ENCODE results near the gene AGK. TPM values are rescaled to one million over a fixed set of nuclear protein-coding genes. Genes with fewer than 3 reads are reported as not detected.
"Not testable (repeated sequence)": the region's sequence is repeated elsewhere in the genome, so short reads cannot be mapped to it uniquely, and the experiment has no call there.

AGK gene
- total RNA-seq, 1 experiment from 2014 or later, result 35.4 TPM

GRCh38 chr7:141549582-141549981 is 1.6 kb upstream of the AGK start:
- CTCF ChIA-PET, result interaction anchor here (1.4 to 4.8 kb wide), 3 partner anchors 8 to 101 kb away, joined by 4 to 32 read pairs (median 5); no protein-coding TSS in a partner anchor
- H3K27me3 Mint-ChIP-seq (ENCODE audit: insufficient read depth, unreplicated experiment), result no peaks in the 10 kb centered on the region

GRCh38 chr7:141550386-141551093 is 670 bp upstream of the AGK start:
- intact Hi-C loops (cut with micrococcal nuclease), result loop anchor here (5.0 to 10.0 kb wide), 2 partner anchors 186 to 187 kb away; partner anchors contain the start of gene SSBP1
- Mint-ChIP-seq H3K9me3 (ENCODE audit: unreplicated experiment) (peaks cover 6% of the 10 kb centered on the region), H3K27me3 (ENCODE audit: insufficient read depth, unreplicated experiment) (no peaks in the 10 kb centered on the region), H3K4me1 (ENCODE audit: insufficient read depth, unreplicated experiment) (peaks cover 19% of the 10 kb centered on the region), H3K27ac (ENCODE audit: low read depth, unreplicated experiment) (peak overlapping the region; percentile 72), H3K4me3 (ENCODE audit: unreplicated experiment) (peak overlapping the region; percentile 85), H3K36me3 (ENCODE audit: insufficient read depth, unreplicated experiment) (peaks cover 4% of the 10 kb centered on the region)
- DNase-seq (ENCODE audit: unreplicated experiment), result peak; percentile 7
- BruUV-seq (replicated peaks), result no TSS peak
- CTCF ChIA-PET, result interaction anchor here (0.6 to 4.8 kb wide), 8 partner anchors 9 to 740 kb away, joined by 3 to 32 read pairs (median 4); no protein-coding TSS in a partner anchor
- TF ChIP-seq, protein P1, sequence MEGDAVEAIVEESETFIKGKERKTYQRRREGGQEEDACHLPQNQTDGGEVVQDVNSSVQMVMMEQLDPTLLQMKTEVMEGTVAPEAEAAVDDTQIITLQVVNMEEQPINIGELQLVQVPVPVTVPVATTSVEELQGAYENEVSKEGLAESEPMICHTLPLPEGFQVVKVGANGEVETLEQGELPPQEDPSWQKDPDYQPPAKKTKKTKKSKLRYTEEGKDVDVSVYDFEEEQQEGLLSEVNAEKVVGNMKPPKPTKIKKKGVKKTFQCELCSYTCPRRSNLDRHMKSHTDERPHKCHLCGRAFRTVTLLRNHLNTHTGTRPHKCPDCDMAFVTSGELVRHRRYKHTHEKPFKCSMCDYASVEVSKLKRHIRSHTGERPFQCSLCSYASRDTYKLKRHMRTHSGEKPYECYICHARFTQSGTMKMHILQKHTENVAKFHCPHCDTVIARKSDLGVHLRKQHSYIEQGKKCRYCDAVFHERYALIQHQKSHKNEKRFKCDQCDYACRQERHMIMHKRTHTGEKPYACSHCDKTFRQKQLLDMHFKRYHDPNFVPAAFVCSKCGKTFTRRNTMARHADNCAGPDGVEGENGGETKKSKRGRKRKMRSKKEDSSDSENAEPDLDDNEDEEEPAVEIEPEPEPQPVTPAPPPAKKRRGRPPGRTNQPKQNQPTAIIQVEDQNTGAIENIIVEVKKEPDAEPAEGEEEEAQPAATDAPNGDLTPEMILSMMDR (IDR thresholded peaks at IDR 0.05; ENCODE audit: unreplicated experiment), result no peak
- POLR2A ChIA-PET, result interaction anchor here (1.0 to 1.6 kb wide), 4 partner anchors 66 to 536 kb away, joined by 3 to 6 read pairs (median 4); partner anchors contain the start of genes MRPS33 and SSBP1

More at GRCh38 chr7:141549582-141549981, 1.6 kb upstream of the AGK start:
- peaks cover 3% of the 10 kb centered on the region for H3K36me3 Mint-ChIP-seq (ENCODE audit: insufficient read depth, unreplicated experiment)
- intact Hi-C loops (cut with micrococcal nuclease), result no loop called here
- H3K27ac Mint-ChIP-seq (ENCODE audit: low read depth, unreplicated experiment), result no peak overlapping the region
- TF ChIP-seq, protein P1 (IDR thresholded peaks at IDR 0.05; ENCODE audit: unreplicated experiment), result no peak
- BruUV-seq (replicated peaks), result no TSS peak
- no peak for DNase-seq (ENCODE audit: unreplicated experiment)
- H3K4me3 Mint-ChIP-seq (ENCODE audit: unreplicated experiment), result no peak overlapping the region
- POLR2A ChIA-PET, result interaction anchor here (1.3 kb wide), 1 partner anchor 189 kb away, joined by 6 read pairs; the partner anchor contains the start of gene SSBP1
- peaks cover 19% of the 10 kb centered on the region for H3K4me1 Mint-ChIP-seq (ENCODE audit: insufficient read depth, unreplicated experiment)
- H3K9me3 Mint-ChIP-seq (ENCODE audit: unreplicated experiment), result peaks cover 6% of the 10 kb centered on the region

GRCh38 chr7:141551782-141552181 is 572 bp downstream of the AGK start:
- TF ChIP-seq, protein P1 (IDR thresholded peaks at IDR 0.05; ENCODE audit: unreplicated experiment), result no peak
- ChIA-PET CTCF (interaction anchor here (1.1 to 1.2 kb wide), 2 partner anchors 123 to 186 kb away, joined by 3 read pairs; no protein-coding TSS in a partner anchor), POLR2A (interaction anchor here (0.6 to 1.6 kb wide), 7 partner anchors 65 to 575 kb away, joined by 3 to 6 read pairs (median 3); partner anchors contain the start of gene MRPS33)
- intact Hi-C loops (cut with micrococcal nuclease), result loop anchor here (5.0 to 10.0 kb wide), 2 partner anchors 186 to 187 kb away; partner anchors contain the start of gene SSBP1
- Mint-ChIP-seq H3K4me1 (ENCODE audit: insufficient read depth, unreplicated experiment) (peaks cover 19% of the 10 kb centered on the region), H3K36me3 (ENCODE audit: insufficient read depth, unreplicated experiment) (peaks cover 10% of the 10 kb centered on the region), H3K4me3 (ENCODE audit: unreplicated experiment) (peak overlapping the region; percentile 85), H3K9me3 (ENCODE audit: unreplicated experiment) (peaks cover 6% of the 10 kb centered on the region), H3K27ac (ENCODE audit: low read depth, unreplicated experiment) (peak overlapping the region; percentile 72), H3K27me3 (ENCODE audit: insufficient read depth, unreplicated experiment) (no peaks in the 10 kb centered on the region)
- no peak for DNase-seq (ENCODE audit: unreplicated experiment)
- BruUV-seq (replicated peaks), result no TSS peak

DNA sequence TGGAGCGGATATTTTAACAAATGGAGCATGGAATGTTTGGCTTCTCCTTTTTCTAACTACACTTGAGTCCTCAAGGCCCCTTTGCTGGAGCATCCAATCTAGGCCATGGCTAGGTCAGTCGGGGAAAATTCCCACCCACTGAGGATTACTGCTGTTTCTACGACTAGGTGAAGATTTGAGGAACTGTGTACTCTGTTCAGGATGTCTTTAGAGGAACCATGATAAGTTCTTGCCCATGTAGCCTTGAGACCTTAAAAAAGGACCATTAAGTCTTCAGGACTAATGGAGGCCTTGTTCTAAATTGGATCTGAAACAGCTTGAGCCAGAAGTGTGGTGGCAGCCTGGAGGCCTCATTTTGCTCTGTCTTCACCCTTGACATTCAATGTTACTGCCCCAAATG is 6.2 kb downstream of the AGK start:
- TF ChIP-seq, protein P1 (IDR thresholded peaks at IDR 0.05; ENCODE audit: unreplicated experiment), result no peak
- Mint-ChIP-seq H3K4me1 (ENCODE audit: insufficient read depth, unreplicated experiment) (peaks cover 7% of the 10 kb centered on the region), H3K4me3 (ENCODE audit: unreplicated experiment) (no peak overlapping the region), H3K27ac (ENCODE audit: low read depth, unreplicated experiment) (no peak overlapping the region), H3K9me3 (ENCODE audit: unreplicated experiment) (peaks cover 7% of the 10 kb centered on the region), H3K36me3 (ENCODE audit: insufficient read depth, unreplicated experiment) (peaks cover 42% of the 10 kb centered on the region), H3K27me3 (ENCODE audit: insufficient read depth, unreplicated experiment) (no peaks in the 10 kb centered on the region)
- POLR2A ChIA-PET, result no interaction called here
- intact Hi-C loops (cut with micrococcal nuclease), result loop anchor here (10.0 kb wide), 1 partner anchor 193 kb away; no protein-coding TSS in a partner anchor
- BruUV-seq (replicated peaks), result no TSS peak
- CTCF ChIA-PET, result interaction anchor here (0.5 to 0.6 kb wide), 2 partner anchors 304 to 1323 kb away, joined by 3 to 5 read pairs; no protein-coding TSS in a partner anchor
- DNase-seq (ENCODE audit: unreplicated experiment), result no peak

GRCh38 chr7:141557831-141558531 is 6.8 kb downstream of the AGK start:
- peaks cover 46% of the 10 kb centered on the region for H3K36me3 Mint-ChIP-seq (ENCODE audit: insufficient read depth, unreplicated experiment)
- H3K4me3 Mint-ChIP-seq (ENCODE audit: unreplicated experiment); H3K9me3 Mint-ChIP-seq (ENCODE audit: unreplicated experiment); H3K4me1 Mint-ChIP-seq (ENCODE audit: insufficient read depth, unreplicated experiment); POLR2A ChIA-PET; BruUV-seq (replicated peaks); H3K27ac Mint-ChIP-seq (ENCODE audit: low read depth, unreplicated experiment); H3K27me3 Mint-ChIP-seq (ENCODE audit: insufficient read depth, unreplicated experiment): not testable (repeated sequence)
- peak; percentile 38 for DNase-seq (ENCODE audit: unreplicated experiment)
- CTCF ChIA-PET, result interaction anchor here (0.6 kb wide), 1 partner anchor 1323 kb away, joined by 5 read pairs; no protein-coding TSS in a partner anchor
- intact Hi-C loops (cut with micrococcal nuclease), result loop anchor here (10.0 kb wide), 1 partner anchor 193 kb away; no protein-coding TSS in a partner anchor
